Tibial nerve (tissue), 4 donors: ENCODE results near the gene RASA2. TPM values are rescaled to one million over a fixed set of nuclear protein-coding genes. Genes with fewer than 3 reads are reported as not detected.
"Not testable (repeated sequence)": the region's sequence is repeated elsewhere in the genome, so short reads cannot be mapped to it uniquely, and the experiment has no call there.

Experiments used
- DNase-seq, 2 donors: peaks; one replicate each; pipeline ENCODE4 v3.0.0-alpha.2; 2019; ENCODE audit warnings: low spot score in 2 of 2
- H3K27ac ChIP-seq, 4 donors: fragments of 200-600 bp; sonication (generic) in 3 of 4; one replicate each; pipeline ENCODE4 v1.5.1; 2017 to 2019; ENCODE audit warnings: mild to moderate bottlenecking in 1 of 4
- H3K27me3 ChIP-seq, 2 donors: fragments of 200-600 bp; sonication (generic) in 1 of 2; one replicate each; pipeline versions ENCODE4 v1.5.1 to v1.6.0; 2017 to 2019
- H3K36me3 ChIP-seq, 3 donors: fragments of 200-600 bp; sonication (generic); one replicate each; pipeline ENCODE4 v1.5.1; 2018 to 2019
- H3K4me1 ChIP-seq, 4 donors: fragments of 200-600 bp; sonication (generic) in 3 of 4; one replicate each; pipeline ENCODE4 v1.5.1; 2017 to 2019
- H3K4me3 ChIP-seq, 4 donors: fragments of 200-600 bp; sonication (generic) in 3 of 4; one replicate each; pipeline ENCODE4 v1.5.1; 2017 to 2019; ENCODE audit warnings: mild to moderate bottlenecking in 1 of 4, moderate library complexity in 1 of 4
- H3K9me3 ChIP-seq, 4 donors: fragments of 200-600 bp; sonication (generic) in 3 of 4; one replicate each; pipeline ENCODE4 v1.5.1; 2017 to 2019
- CTCF ChIP-seq, 5 experiments: fragments of 200-600 bp in 3 of 5; fragments of 450-650 bp in 2 of 5; sonication (generic) in 3 of 5; IDR thresholded peaks; one replicate each; pipeline ENCODE4 v1.5.1; 2016 to 2019; ENCODE audit warnings: antibody characterized with exemption in 5 of 5, mild to moderate bottlenecking in 3 of 5, moderate library complexity in 2 of 5
- EP300 ChIP-seq, 2 donors: sonication (generic); formaldehyde crosslinking; IDR thresholded peaks; one replicate each; pipeline ENCODE4 v1.6.1; 2017; ENCODE audit warnings: antibody characterized with exemption in 2 of 2, mild to moderate bottlenecking in 1 of 2
- POLR2A ChIP-seq, 2 donors: fragments of 450-650 bp; IDR thresholded peaks; one replicate each; pipeline ENCODE4 v1.6.1; 2017; ENCODE audit warnings: antibody characterized with exemption in 2 of 2, mild to moderate bottlenecking in 2 of 2, moderate library complexity in 2 of 2
- WGBS, 2 donors: methylation state at CpG; one replicate each; pipeline ENCODE4 v1.1.5; 2018; 5-methylcytosine and 5-hydroxymethylcytosine counted together
- total RNA-seq, 4 donors: library from RNA; depleted of rRNA; stranded (reverse); fragments of >200 nt; gene quantifications; one replicate each; pipeline ENCODE4 v1.1.0, GENCODE V29; 2016

The RASA2 gene
- total RNA-seq, 4 donors from 2014 or later: 19.6 to 46.8 (median 37.2) TPM

- TF ChIP-seq POLR2A (IDR thresholded peaks at IDR 0.05) (no peak), EP300 (IDR thresholded peaks at IDR 0.05) (no peak), CTCF (IDR thresholded peaks at IDR 0.05) (no peak)
- Histone ChIP-seq H3K9me3 (peaks cover 0 to 22% (median 0%) of the 10 kb centered on the region in 4 donors), H3K36me3 (peaks cover 0 to 8% (median 0%) of the 10 kb centered on the region in 3 donors), H3K27me3 (no peaks in the 10 kb centered on the region), H3K27ac (no peak overlapping the region), H3K4me3 (no peak overlapping the region), H3K4me1 (no peaks in the 10 kb centered on the region)
- 74 to 77% methylated on average over 5 of the region's 5 CpGs for WGBS, 2 donors
- no peak for DNase-seq
Measured at GRCh38 chr3:141623691-141624090, 136.9 kb downstream of the RASA2 start.

- DNase-seq: no peak
- Histone ChIP-seq H3K4me3 (no peak overlapping the region), H3K27ac (no peak overlapping the region), H3K9me3 (peaks cover 0 to 32% (median 0%) of the 10 kb centered on the region in 4 donors), H3K4me1 (no peaks in the 10 kb centered on the region), H3K36me3 (peaks cover 0 to 8% (median 0%) of the 10 kb centered on the region in 3 donors), H3K27me3 (no peaks in the 10 kb centered on the region)
- no peak for TF ChIP-seq EP300 (IDR thresholded peaks at IDR 0.05)
- no peak for TF ChIP-seq CTCF (IDR thresholded peaks at IDR 0.05)
- no peak for TF ChIP-seq POLR2A (IDR thresholded peaks at IDR 0.05)
- WGBS, 2 donors: 59 to 76% methylated on average over 4 of the region's 5 CpGs
Measured at GRCh38 chr3:141625506-141625905, 138.7 kb downstream of the RASA2 start.

- 77 to 81% methylated on average over 6 of the region's 6 CpGs for WGBS, 2 donors
- H3K4me3 ChIP-seq, H3K36me3 ChIP-seq, H3K4me1 ChIP-seq, H3K27ac ChIP-seq, DNase-seq, H3K27me3 ChIP-seq: not testable (repeated sequence)
- peaks cover 0 to 24% (median 0%) of the 10 kb centered on the region in 4 donors for H3K9me3 ChIP-seq
Measured at GRCh38 chr3:141628334-141628733, 141.5 kb downstream of the RASA2 start.

- not testable (repeated sequence) for H3K36me3 ChIP-seq, H3K27ac ChIP-seq, H3K27me3 ChIP-seq, DNase-seq, H3K4me3 ChIP-seq, H3K4me1 ChIP-seq
- 77 to 95% methylated on average over 7 of the region's 7 CpGs for WGBS, 2 donors
- peaks cover 0 to 24% (median 0%) of the 10 kb centered on the region in 4 donors for H3K9me3 ChIP-seq
Measured at GRCh38 chr3:141628868-141629441, 142.1 kb downstream of the RASA2 start.

- TF ChIP-seq POLR2A (IDR thresholded peaks at IDR 0.05) (no peak), CTCF (IDR thresholded peaks at IDR 0.05) (no peak), EP300 (IDR thresholded peaks at IDR 0.05) (no peak)
- DNase-seq: no peak
- Histone ChIP-seq H3K9me3 (peaks cover 0 to 24% (median 0%) of the 10 kb centered on the region in 4 donors), H3K36me3 (no peaks in the 10 kb centered on the region), H3K27ac (no peak overlapping the region), H3K27me3 (no peaks in the 10 kb centered on the region), H3K4me3 (no peak overlapping the region), H3K4me1 (no peaks in the 10 kb centered on the region)
- WGBS, 2 donors: 46 to 47% methylated on average over 9 of the region's 9 CpGs
Measured at GRCh38 chr3:141629976-141630375, 143.1 kb downstream of the RASA2 start.

GRCh38 chr3:141632779-141633374 lies 146.1 kb downstream of the RASA2 start:
- Histone ChIP-seq H3K4me3 (no peak overlapping the region), H3K9me3 (peaks cover 0 to 18% (median 0%) of the 10 kb centered on the region in 4 donors), H3K27ac (no peak overlapping the region), H3K4me1 (no peaks in the 10 kb centered on the region), H3K36me3 (no peaks in the 10 kb centered on the region), H3K27me3 (no peaks in the 10 kb centered on the region)
- DNase-seq: no peak
- WGBS, 2 donors: 59 to 73% methylated on average over 4 of the region's 4 CpGs
- TF ChIP-seq EP300 (IDR thresholded peaks at IDR 0.05) (no peak), CTCF (IDR thresholded peaks at IDR 0.05) (no peak), POLR2A (IDR thresholded peaks at IDR 0.05) (no peak)
